Muscle layer of colon (tissue), 2 donors: Measurements from ENCODE around the gene CDCA5.

Source experiments
- H3K27ac ChIP-seq: one replicate; pipeline ENCODE4 v1.7.0; 2013; ENCODE audit warnings: low read depth, mild to moderate bottlenecking, low read length, moderate library complexity
- H3K27me3 ChIP-seq, 2 donors: one replicate each; pipeline ENCODE4 v1.7.0; 2013; ENCODE audit warnings: low read length in 2 of 2, mild to moderate bottlenecking in 2 of 2; ENCODE audit not compliant: insufficient read depth in 2 of 2, control insufficient read depth in 1 of 2
- H3K36me3 ChIP-seq: one replicate; pipeline ENCODE4 v1.7.0; 2013; ENCODE audit warnings: mild to moderate bottlenecking, low read length; ENCODE audit not compliant: insufficient read depth
- H3K4me1 ChIP-seq: one replicate; pipeline ENCODE4 v1.7.0; 2013; ENCODE audit warnings: mild to moderate bottlenecking, low read length; ENCODE audit not compliant: insufficient read depth
- H3K4me3 ChIP-seq, 2 donors: one replicate each; pipeline ENCODE4 v1.7.0; 2013; ENCODE audit warnings: low read length in 2 of 2, low read depth in 1 of 2, mild to moderate bottlenecking in 1 of 2, moderate library complexity in 1 of 2
- H3K9ac ChIP-seq: one replicate; pipeline ENCODE4 v1.7.0; 2013; ENCODE audit warnings: low read length
- H3K9me3 ChIP-seq: one replicate; pipeline ENCODE4 v1.7.0; 2013; ENCODE audit warnings: mild to moderate bottlenecking, low read length
- donor health status: abdominal sarcoma.
- donor health status: Adenocarcinoma of cecum.

CDCA5 gene

DNA sequence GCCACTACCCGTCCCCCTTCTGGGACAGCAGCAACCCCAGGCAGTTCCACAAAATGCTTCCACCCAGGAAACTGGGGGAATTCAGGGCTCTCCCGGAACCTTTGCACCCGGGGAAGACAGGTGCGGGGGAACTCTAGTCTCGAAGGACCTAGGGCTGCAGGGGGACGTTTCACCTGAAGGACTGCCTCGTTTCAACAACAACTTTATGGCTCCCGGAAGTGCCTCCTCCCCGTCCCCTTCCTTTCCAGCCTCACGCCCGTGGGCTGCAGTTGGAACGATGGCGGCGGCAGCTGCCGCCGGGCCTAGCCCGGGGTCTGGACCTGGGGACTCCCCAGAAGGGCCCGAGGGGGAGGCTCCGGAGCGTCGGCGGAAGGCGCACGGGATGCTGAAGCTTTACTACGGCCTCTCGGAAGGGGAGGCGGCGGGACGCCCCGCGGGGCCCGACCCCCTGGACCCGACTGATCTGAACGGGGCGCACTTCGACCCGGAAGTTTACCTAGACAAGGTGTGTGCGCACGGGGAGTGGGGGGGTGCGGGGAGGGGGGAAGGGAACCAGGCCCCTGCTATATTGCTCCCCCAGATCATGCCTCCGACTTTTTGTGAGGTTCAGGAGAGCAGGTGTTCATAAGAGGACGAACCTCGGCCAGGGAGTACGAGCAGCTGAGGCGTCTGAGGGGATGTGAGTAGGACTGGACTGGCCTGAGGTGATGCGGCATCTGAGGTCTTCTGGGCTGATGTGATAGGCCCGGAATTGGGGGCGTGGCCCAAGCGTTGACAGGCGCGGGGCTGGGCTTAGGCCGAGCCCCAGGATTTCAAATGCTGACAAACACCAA lies 12.3 kb upstream of the CDCA5 start, which contains the start of gene VPS51:
Gene VPS51 (plus strand): TSS at position 241 of the 833 bp plus-strand sequence. CDS start 37 bp downstream, at position 278.
- H3K27ac ChIP-seq, result peak within 1 kb of the TSS; percentile 86
- peak within 1 kb of the TSS; percentile 53 for H3K9ac ChIP-seq
- no peaks in the 10 kb centered on the region for H3K9me3 ChIP-seq
- H3K36me3 ChIP-seq, result peaks cover 13% of the 10 kb centered on the region
- H3K4me1 ChIP-seq, result peaks cover 12% of the 10 kb centered on the region
- H3K4me3 ChIP-seq, result peak within 1 kb of the TSS; percentile 77 to 85
- no peaks in the 10 kb centered on the region for H3K27me3 ChIP-seq

GRCh38 chr11:65095427-65095826 lies 11.6 kb upstream of the CDCA5 start:
- no peaks in the 10 kb centered on the region for H3K27me3 ChIP-seq
- H3K4me3 ChIP-seq, result peak overlapping the region in 1 of 2 donors; percentile 85
- peaks cover 12% of the 10 kb centered on the region for H3K4me1 ChIP-seq
- peaks cover 13% of the 10 kb centered on the region for H3K36me3 ChIP-seq
- peak overlapping the region; percentile 41 for H3K27ac ChIP-seq
- no peaks in the 10 kb centered on the region for H3K9me3 ChIP-seq
- H3K9ac ChIP-seq, result no peak overlapping the region

DNA sequence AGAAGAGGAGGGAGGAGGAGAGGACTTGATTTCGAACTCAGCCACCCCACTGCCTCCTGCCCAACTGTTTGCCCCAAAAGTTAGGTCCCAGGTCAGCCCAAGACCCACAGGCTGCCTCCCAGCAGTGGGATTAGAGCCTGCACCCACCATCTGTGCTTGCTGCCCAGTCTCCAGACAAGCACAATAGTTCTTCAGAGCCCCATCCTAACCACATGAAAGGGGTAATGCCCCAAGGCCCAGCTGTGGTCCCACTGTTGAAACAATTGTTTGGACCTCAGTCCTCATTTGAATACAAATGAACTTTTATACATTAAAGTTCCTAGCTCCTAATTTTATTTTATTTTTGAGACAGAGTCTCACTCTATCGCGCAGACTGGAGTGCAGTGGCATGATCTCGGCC lies 6.8 kb upstream of the CDCA5 start:
- Histone ChIP-seq H3K4me3 (no peak overlapping the region), H3K9me3 (no peaks in the 10 kb centered on the region), H3K36me3 (peaks cover 24% of the 10 kb centered on the region), H3K4me1 (peaks cover 2% of the 10 kb centered on the region), H3K9ac (no peak overlapping the region), H3K27ac (no peak overlapping the region), H3K27me3 (no peaks in the 10 kb centered on the region)

GRCh38 chr11:65089621-65090020 lies 5.8 kb upstream of the CDCA5 start:
- peaks cover 10% of the 10 kb centered on the region for H3K4me1 ChIP-seq
- H3K9me3 ChIP-seq, result no peaks in the 10 kb centered on the region
- H3K27me3 ChIP-seq, result no peaks in the 10 kb centered on the region
- H3K27ac ChIP-seq, result no peak overlapping the region
- no peak overlapping the region for H3K9ac ChIP-seq
- no peak overlapping the region for H3K4me3 ChIP-seq
- peaks cover 31% of the 10 kb centered on the region for H3K36me3 ChIP-seq

GRCh38 chr11:65087827-65088226 lies 4.0 kb upstream of the CDCA5 start:
- H3K9me3 ChIP-seq, result no peaks in the 10 kb centered on the region
- H3K9ac ChIP-seq, result no peak overlapping the region
- no peak overlapping the region for H3K4me3 ChIP-seq
- H3K4me1 ChIP-seq, result peaks cover 18% of the 10 kb centered on the region
- no peak overlapping the region for H3K27ac ChIP-seq
- peaks cover 31% of the 10 kb centered on the region for H3K36me3 ChIP-seq
- no peaks in the 10 kb centered on the region for H3K27me3 ChIP-seq

DNA sequence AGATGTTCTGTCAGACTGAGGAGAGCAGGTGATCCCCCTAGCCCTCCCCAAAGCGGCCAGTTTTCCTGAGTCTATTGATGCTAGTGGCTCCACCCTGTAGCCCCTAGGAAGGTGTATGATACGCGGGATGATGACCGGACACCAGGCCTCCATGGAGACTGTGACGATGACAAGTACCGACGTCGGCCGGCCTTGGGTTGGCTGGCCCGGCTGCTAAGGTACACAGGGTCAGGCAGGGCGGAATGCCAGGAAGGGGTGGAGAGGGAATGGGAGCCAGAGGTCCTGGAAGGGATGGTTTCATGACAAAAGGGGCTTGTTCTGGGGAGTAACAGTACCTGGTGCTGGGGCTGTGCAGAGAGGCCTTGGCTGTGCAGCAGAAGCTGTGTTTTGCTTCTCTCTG lies 3.4 kb upstream of the CDCA5 start:
- Histone ChIP-seq H3K27me3 (no peaks in the 10 kb centered on the region), H3K9me3 (no peaks in the 10 kb centered on the region), H3K4me3 (no peak overlapping the region), H3K36me3 (peaks cover 31% of the 10 kb centered on the region), H3K9ac (no peak overlapping the region), H3K4me1 (peaks cover 18% of the 10 kb centered on the region), H3K27ac (no peak overlapping the region)

GRCh38 chr11:65086809-65087208 lies 3.0 kb upstream of the CDCA5 start:
- H3K9me3 ChIP-seq, result no peaks in the 10 kb centered on the region
- no peak overlapping the region for H3K27ac ChIP-seq
- H3K9ac ChIP-seq, result no peak overlapping the region
- H3K36me3 ChIP-seq, result peaks cover 31% of the 10 kb centered on the region
- H3K4me1 ChIP-seq, result peaks cover 18% of the 10 kb centered on the region
- H3K27me3 ChIP-seq, result no peaks in the 10 kb centered on the region
- H3K4me3 ChIP-seq, result no peak overlapping the region

- Histone ChIP-seq H3K4me1 (peaks cover 18% of the 10 kb centered on the region), H3K27me3 (no peaks in the 10 kb centered on the region), H3K4me3 (no peak overlapping the region), H3K9me3 (no peaks in the 10 kb centered on the region), H3K9ac (no peak overlapping the region), H3K36me3 (peaks cover 31% of the 10 kb centered on the region), H3K27ac (no peak overlapping the region)
Observed at GRCh38 chr11:65085446-65085845, 1.6 kb upstream of the CDCA5 start.

- peaks cover 31% of the 10 kb centered on the region for H3K36me3 ChIP-seq
- H3K4me1 ChIP-seq, result peaks cover 18% of the 10 kb centered on the region
- peak overlapping the region; percentile 95 for H3K9ac ChIP-seq
- H3K9me3 ChIP-seq, result no peaks in the 10 kb centered on the region
- peak overlapping the region; percentile 97 for H3K27ac ChIP-seq
- peak overlapping the region; percentile 40 to 92 for H3K4me3 ChIP-seq
- H3K27me3 ChIP-seq, result no peaks in the 10 kb centered on the region
Observed at GRCh38 chr11:65084598-65085375, 947 bp upstream of the CDCA5 start.

GRCh38 chr11:65083134-65083833 lies 556 bp downstream of the CDCA5 start:
- Histone ChIP-seq H3K36me3 (peaks cover 31% of the 10 kb centered on the region), H3K4me1 (peaks cover 18% of the 10 kb centered on the region), H3K27ac (peak overlapping the region; percentile 37), H3K9ac (no peak overlapping the region), H3K9me3 (no peaks in the 10 kb centered on the region), H3K4me3 (peak overlapping the region; percentile 40 to 92), H3K27me3 (no peaks in the 10 kb centered on the region)

DNA sequence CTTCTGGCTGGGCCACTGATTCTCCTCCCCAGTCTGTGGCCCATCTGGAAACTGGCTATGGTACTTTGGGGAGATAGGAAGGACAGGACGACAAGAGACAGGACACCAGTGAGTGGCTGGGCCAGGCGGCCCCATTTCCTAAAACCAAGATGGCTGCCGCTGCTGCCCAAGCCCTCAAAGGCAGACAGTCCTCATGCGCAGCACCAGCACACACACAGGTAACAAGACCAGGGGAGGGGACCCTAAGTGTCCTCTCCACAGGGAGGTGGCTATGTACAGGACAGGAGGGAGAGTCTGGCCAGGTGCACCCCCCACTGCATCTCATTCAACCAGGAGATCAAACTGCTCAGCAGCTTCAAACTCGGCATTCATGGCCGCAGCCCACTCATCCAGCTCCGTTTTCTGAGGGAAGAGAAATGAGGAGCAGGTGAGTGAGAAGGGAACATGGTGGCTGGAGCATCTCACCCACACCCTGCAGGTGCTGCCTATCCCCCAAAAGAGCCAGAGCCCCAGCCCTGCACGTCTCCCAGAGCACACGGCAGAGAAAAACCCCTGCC lies 5.0 kb downstream of the CDCA5 start:
- H3K27ac ChIP-seq, result no peak overlapping the region

More for the DNA sequence above, 5.0 kb downstream of the CDCA5 start:
- H3K4me3 ChIP-seq, result no peak overlapping the region
- no peaks in the 10 kb centered on the region for H3K9me3 ChIP-seq
- no peaks in the 10 kb centered on the region for H3K27me3 ChIP-seq
- H3K36me3 ChIP-seq, result no peaks in the 10 kb centered on the region
- H3K4me1 ChIP-seq, result peaks cover 6% of the 10 kb centered on the region
- no peak overlapping the region for H3K9ac ChIP-seq
